ENCODE results near the gene FAM25G. TPM values are rescaled to one million over a fixed set of nuclear protein-coding genes. Genes with fewer than 3 reads are reported as not detected.
"Not testable (repeated sequence)": the region's sequence is repeated elsewhere in the genome, so short reads cannot be mapped to it uniquely, and the experiment has no call there.

Gene FAM25G
- not detected for polyA plus RNA-seq (2012; ENCODE audit: insufficient read length, low read depth)

- TF ChIP-seq REST (IDR thresholded peaks at IDR 0.05; ENCODE audit: insufficient read depth in 1 of 2, low read depth in 2 of 2, low read length in 2 of 2); SIN3A (IDR thresholded peaks at IDR 0.05; ENCODE audit: borderline replicate concordance, insufficient read depth, low read length); FOXP2 (optimal IDR thresholded peaks at IDR 0.05; ENCODE audit: borderline replicate concordance, extremely low read depth, extremely low read length, insufficient read depth): not testable (repeated sequence)
These were observed at the start of gene FAM25G for GRCh38 chr10:47491600-47491999. Gene FAM25G (minus strand): TSS chr10:47491700. CDS start chr10:47491674, 26 bp downstream.

- TF ChIP-seq REST (IDR thresholded peaks at IDR 0.05; ENCODE audit: insufficient read depth in 1 of 2, low read depth in 2 of 2, low read length in 2 of 2); SIN3A (IDR thresholded peaks at IDR 0.05; ENCODE audit: borderline replicate concordance, insufficient read depth, low read length); FOXP2 (optimal IDR thresholded peaks at IDR 0.05; ENCODE audit: borderline replicate concordance, extremely low read depth, extremely low read length, insufficient read depth): not testable (repeated sequence)
These were observed 32.0 kb upstream of the FAM25G start, which contains the start of gene AGAP9 for GRCh38 chr10:47523475-47523874. Gene AGAP9 (minus strand): TSS chr10:47523638. CDS start chr10:47523526, 112 bp downstream.

GRCh38 chr10:47483923-47484322 lies 7.6 kb downstream of the FAM25G start, which contains the start of gene ANXA8:
Gene ANXA8 (minus strand): TSS chr10:47484115. CDS start chr10:47483933, 182 bp downstream.
- TF ChIP-seq POLR2AphosphoS5 (IDR thresholded peaks at IDR 0.05; ENCODE audit: low read depth, low read length); REST (IDR thresholded peaks at IDR 0.05; ENCODE audit: insufficient read depth in 1 of 2, low read depth in 2 of 2, low read length in 2 of 2); FOXP2 (optimal IDR thresholded peaks at IDR 0.05; ENCODE audit: borderline replicate concordance, extremely low read depth, extremely low read length, insufficient read depth): not testable (repeated sequence)

- no peak for TF ChIP-seq REST (IDR thresholded peaks at IDR 0.05; ENCODE audit: insufficient read depth in 1 of 2, low read depth in 2 of 2, low read length in 2 of 2)
- no peak for TF ChIP-seq TAF1 (IDR thresholded peaks at IDR 0.05; ENCODE audit: borderline replicate concordance, insufficient read depth, low read length)
- no peak for TF ChIP-seq SIN3A (IDR thresholded peaks at IDR 0.05; ENCODE audit: borderline replicate concordance, insufficient read depth, low read length)
- TF ChIP-seq FOXP2 (optimal IDR thresholded peaks at IDR 0.05; ENCODE audit: borderline replicate concordance, extremely low read depth, extremely low read length, insufficient read depth), result no peak
- no peak for TF ChIP-seq POLR2AphosphoS5 (IDR thresholded peaks at IDR 0.05; ENCODE audit: low read depth, low read length)
These were observed 32.9 kb downstream of the FAM25G start for GRCh38 chr10:47458466-47459154.
